Astrocyte (in vitro differentiated cells and primary cell): ENCODE measurements around the gene DENR.

Experiments used
- EZH2 ChIP-seq: IDR thresholded peaks from 2 replicates; pipeline ENCODE4 v1.6.1; 2012; ENCODE audit warnings: mild to moderate bottlenecking, low read length, inconsistent platforms; ENCODE audit not compliant: insufficient read depth
- TF ChIP-seq, protein P1 (sequence below): IDR thresholded peaks from 2 replicates; pipeline ENCODE4 v1.5.1; 2011; ENCODE audit warnings: low read depth, mild to moderate bottlenecking, inconsistent platforms, low read length, moderate library complexity; ENCODE audit not compliant: insufficient read depth

DNA sequence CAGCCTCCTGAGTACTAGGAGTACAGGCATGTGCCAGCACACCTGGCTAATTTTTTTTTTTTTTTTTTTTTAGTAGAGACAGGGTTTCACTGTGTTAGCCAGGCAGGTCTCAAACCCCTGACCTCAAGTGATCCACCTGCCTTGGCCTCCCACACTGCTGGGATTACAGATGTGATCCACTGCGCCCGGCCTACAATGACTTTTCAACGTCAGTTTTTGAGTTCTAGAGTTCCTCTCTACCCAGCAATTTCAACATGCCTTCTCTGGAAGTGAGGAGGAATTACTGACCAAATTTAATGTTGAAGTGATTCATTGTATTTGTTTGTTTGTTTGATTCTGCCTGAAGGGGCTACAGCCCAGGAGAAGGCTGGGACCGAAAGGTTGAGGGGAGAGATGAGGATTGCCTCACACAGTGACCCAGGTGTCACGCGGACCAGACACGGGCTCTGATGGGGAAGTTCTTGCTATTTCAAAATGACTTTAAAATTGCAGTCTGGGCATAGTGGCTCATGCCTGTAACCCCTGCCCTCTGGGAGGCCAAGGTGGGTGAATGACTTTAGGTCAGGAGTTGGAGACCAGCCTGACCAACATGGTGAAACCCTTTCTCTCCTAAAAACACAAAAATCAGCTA, 8.6 kb upstream of the DENR start:
- no peak for TF ChIP-seq EZH2
- TF ChIP-seq, protein P1, sequence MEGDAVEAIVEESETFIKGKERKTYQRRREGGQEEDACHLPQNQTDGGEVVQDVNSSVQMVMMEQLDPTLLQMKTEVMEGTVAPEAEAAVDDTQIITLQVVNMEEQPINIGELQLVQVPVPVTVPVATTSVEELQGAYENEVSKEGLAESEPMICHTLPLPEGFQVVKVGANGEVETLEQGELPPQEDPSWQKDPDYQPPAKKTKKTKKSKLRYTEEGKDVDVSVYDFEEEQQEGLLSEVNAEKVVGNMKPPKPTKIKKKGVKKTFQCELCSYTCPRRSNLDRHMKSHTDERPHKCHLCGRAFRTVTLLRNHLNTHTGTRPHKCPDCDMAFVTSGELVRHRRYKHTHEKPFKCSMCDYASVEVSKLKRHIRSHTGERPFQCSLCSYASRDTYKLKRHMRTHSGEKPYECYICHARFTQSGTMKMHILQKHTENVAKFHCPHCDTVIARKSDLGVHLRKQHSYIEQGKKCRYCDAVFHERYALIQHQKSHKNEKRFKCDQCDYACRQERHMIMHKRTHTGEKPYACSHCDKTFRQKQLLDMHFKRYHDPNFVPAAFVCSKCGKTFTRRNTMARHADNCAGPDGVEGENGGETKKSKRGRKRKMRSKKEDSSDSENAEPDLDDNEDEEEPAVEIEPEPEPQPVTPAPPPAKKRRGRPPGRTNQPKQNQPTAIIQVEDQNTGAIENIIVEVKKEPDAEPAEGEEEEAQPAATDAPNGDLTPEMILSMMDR = no peak
